Raji (cell line): ENCODE data around the gene TOM1.

Experiments used
- POLR2A ChIP-seq: IDR thresholded peaks from 2 replicates; pipeline ENCODE4 v1.6.1; 2011; ENCODE audit warnings: low read depth, low read length, control low read depth; ENCODE audit not compliant: insufficient read depth

The TOM1 gene

GRCh38 chr22:35380013-35380412 lies 80.3 kb downstream of the TOM1 start:
- TF ChIP-seq POLR2A: no peak

DNA sequence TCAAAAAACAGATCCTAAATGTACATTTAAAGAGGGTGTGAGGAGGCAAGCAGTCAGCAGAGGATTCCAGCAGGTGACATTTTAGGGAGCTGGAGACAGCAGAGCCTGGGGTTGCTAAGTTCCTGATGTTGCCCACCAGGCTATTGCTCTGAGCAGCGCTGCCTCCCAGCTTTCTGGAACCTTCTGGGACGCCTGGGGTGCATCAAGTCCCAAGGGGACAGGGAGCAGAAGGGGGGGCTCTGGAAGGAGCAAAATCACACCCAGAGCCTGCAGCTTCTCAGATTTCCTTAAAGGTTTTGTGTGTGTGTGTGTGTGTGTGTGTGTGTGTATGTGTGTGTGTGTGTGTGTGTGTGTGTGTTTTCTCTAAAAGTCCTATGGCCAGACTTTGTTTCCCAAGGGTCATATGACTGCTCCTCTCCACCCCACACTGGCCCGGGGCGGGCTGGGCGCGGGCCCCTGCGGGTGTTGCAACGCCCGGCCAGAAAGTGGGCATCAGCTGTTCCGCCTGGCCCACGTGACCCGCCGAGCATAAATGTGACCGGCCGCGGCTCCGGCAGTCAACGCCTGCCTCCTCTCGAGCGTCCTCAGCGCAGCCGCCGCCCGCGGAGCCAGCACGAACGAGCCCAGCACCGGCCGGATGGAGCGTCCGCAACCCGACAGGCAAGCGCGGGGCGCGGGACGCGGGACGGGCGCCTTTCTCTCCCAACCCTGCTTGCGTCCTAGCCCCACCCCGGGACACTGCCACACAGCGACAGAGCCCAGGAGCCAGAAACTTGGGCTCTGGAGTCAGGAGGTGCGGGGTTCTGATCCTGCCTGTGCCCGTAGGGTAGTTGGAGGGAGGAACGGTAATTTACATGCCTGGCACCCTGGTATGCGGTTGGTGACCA lies 81.1 kb downstream of the TOM1 start, which contains the start of gene HMOX1:
TSS of gene HMOX1 (plus strand) at position 560 of the 887 bp plus-strand sequence. CDS start at position 638, 78 bp downstream.
- TF ChIP-seq POLR2A: no peak

DNA sequence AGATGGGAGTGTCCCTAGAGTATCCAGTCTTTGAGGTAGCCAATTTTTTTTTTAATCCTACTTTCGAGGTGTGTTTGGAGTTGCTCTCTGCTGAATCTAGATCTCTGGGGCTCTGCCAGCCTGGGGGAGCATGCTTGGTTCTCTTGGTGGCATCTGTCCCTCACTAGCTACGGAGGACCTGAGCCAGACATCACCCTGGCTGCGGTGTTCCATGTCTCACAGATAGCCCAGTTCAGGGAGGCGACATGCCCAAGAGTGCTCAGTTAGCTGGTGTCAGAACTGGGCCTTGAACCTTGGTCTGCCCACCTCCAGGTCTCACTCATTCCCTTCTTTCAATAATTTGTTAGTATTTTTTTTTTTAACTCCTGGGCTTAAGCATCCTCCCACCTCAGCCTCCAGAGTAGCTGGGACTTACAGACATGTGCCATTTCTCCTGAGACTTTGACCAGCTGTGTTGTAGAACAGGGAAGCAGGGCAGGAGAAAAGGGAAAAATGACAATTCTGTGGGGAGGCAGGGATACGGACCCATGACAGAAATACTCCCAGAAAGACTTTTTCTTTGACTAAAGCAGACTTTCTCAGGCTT lies 81.8 kb downstream of the TOM1 start:
- TF ChIP-seq POLR2A: no peak

- no peak for TF ChIP-seq POLR2A
Observed at GRCh38 chr22:35383679-35384071, 84.0 kb downstream of the TOM1 start.

GRCh38 chr22:35384527-35384926 lies 84.8 kb downstream of the TOM1 start:
- no peak for TF ChIP-seq POLR2A

- no peak for TF ChIP-seq POLR2A
Observed at GRCh38 chr22:35384975-35385588, 85.4 kb downstream of the TOM1 start.

GRCh38 chr22:35386670-35387288 lies 87.1 kb downstream of the TOM1 start:
- no peak for TF ChIP-seq POLR2A

DNA sequence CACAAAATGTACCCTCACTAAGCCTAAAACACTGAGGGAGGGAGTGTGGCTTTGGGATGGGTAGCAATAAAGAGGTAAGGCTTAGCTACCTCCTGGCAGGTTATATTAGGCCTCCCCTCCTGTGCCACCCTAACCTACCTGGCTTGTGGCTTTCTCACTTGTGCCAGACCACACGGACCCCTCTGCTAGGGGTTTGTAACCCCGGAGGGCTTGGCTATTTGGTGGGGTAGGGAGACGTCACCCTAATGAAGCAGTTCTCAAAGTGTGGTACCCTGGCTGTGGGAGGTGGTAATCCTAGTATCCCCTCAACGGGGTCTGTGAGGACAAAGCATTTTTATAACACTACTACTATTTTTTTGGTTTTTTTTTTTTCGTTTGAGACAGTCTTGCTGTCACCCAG lies 91.2 kb downstream of the TOM1 start:
- TF ChIP-seq POLR2A: no peak

DNA sequence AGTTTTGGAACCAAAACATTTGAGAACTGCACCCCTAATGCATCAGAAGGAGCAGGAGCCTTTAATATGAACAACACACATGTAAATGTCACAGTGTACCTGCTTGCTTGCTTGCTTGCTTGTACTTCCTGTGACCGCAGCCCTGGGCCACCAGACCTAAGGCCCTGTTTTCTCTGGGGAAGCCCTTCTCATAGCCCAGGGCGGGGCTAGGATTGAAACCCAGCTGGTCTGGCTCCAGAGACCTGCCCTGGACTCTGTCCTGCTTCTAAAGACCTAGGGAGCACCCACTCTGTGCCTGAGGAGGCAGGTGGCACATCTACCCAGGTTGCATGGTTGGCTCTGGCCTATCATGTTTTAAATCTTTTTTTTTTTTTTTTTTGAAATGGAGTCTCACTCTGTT lies 92.7 kb downstream of the TOM1 start:
- TF ChIP-seq POLR2A: no peak

- no peak for TF ChIP-seq POLR2A
Observed at GRCh38 chr22:35393116-35394010, 93.7 kb downstream of the TOM1 start.

GRCh38 chr22:35394011-35394312 lies 94.3 kb downstream of the TOM1 start:
- no peak for TF ChIP-seq POLR2A

- no peak for TF ChIP-seq POLR2A
Observed at GRCh38 chr22:35394810-35395563, 95.3 kb downstream of the TOM1 start.

GRCh38 chr22:35397095-35397904 lies 97.6 kb downstream of the TOM1 start:
- TF ChIP-seq POLR2A: no peak
